ENCODE data around the gene TTC24. TPM values are rescaled to one million over a fixed set of nuclear protein-coding genes. Genes with fewer than 3 reads are reported as not detected.

The TTC24 gene
- total and polyA plus RNA-seq, 2 experiments from 2014 or later, result not detected

DNA sequence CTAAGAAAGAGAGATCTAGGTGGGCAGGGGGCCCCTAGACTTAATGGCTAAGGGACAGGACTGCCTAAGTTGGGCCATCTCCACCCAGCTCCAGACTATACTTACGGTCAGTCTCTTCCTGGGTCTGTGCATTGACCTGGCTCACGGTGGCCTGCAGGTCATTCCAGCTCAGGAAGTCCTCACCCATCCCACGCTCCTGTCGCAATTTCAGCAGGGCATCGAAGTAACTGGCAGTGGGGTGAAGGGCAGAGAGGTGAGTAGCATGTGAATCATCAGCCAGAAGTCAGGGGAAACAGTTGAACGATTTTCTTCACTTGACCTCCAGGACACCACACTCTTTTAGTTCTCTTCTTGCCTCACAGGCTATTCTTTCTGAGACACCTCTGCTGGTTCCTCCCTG lies 27.7 kb upstream of the TTC24 start:
- Mint-ChIP-seq H3K27me3 (ENCODE audit: insufficient read depth, low read depth, poor library complexity) (peaks cover 4% of the 10 kb centered on the region), H3K4me1 (no peaks in the 10 kb centered on the region), H3K9me3 (no peaks in the 10 kb centered on the region), H3K36me3 (ENCODE audit: low read depth) (peaks cover 23% of the 10 kb centered on the region), H3K27ac (no peak overlapping the region), H3K4me3 (no peak overlapping the region)
- Histone ChIP-seq H3F3A (replicated peaks; ENCODE audit: low read depth) (no peaks in the 10 kb centered on the region), H3K36me3 (ENCODE audit: insufficient read depth) (peaks cover 5% of the 10 kb centered on the region; the same call in 1 of the 2 replicates), H3K9me2 (ENCODE audit: insufficient read depth) (no peaks in the 10 kb centered on the region), H3K79me2 (replicated peaks; ENCODE audit: insufficient read depth) (no peaks in the 10 kb centered on the region), H3K4me3 (no peak overlapping the region), H2AFZ (no peak overlapping the region), H3K4me1 (ENCODE audit: insufficient read depth) (no peaks in the 10 kb centered on the region), H3K4me2 (no peak overlapping the region), H4K20me1 (replicated peaks; ENCODE audit: insufficient read depth) (no peaks in the 10 kb centered on the region; the same call in 1 of the 2 replicates), H3K27me3 (ENCODE audit: insufficient read depth) (no peaks in the 10 kb centered on the region), H3K27ac (ENCODE audit: low read depth) (no peak overlapping the region)
- no peak for ATAC-seq
- no peak for DNase-seq (ENCODE audit: low spot score)
- TF ChIP-seq EZH2phosphoT487 (IDR thresholded peaks at IDR 0.05; ENCODE audit: unreplicated experiment) (no peak), POLR2AphosphoS5 (IDR thresholded peaks at IDR 0.05; ENCODE audit: low read depth) (no peak), EZH2 (IDR thresholded peaks at IDR 0.05; ENCODE audit: low read depth, unreplicated experiment) (no peak), JUNB (IDR thresholded peaks at IDR 0.05; ENCODE audit: unreplicated experiment) (no peak), ZNF114 (CRISPR knock-in tag; IDR thresholded peaks at IDR 0.05) (no peak), ZNF331 (CRISPR knock-in tag; IDR thresholded peaks at IDR 0.05; ENCODE audit: low read depth) (no peak), STAT1 (IDR thresholded peaks at IDR 0.05; ENCODE audit: unreplicated experiment) (no peak), CREB1 (CRISPR knock-in tag; IDR thresholded peaks at IDR 0.05; ENCODE audit: low read depth) (no peak), ETS1 (IDR thresholded peaks at IDR 0.05) (no peak), NANOG (IDR thresholded peaks at IDR 0.05; ENCODE audit: borderline replicate concordance) (no peak)
- TF ChIP-seq, protein P1, sequence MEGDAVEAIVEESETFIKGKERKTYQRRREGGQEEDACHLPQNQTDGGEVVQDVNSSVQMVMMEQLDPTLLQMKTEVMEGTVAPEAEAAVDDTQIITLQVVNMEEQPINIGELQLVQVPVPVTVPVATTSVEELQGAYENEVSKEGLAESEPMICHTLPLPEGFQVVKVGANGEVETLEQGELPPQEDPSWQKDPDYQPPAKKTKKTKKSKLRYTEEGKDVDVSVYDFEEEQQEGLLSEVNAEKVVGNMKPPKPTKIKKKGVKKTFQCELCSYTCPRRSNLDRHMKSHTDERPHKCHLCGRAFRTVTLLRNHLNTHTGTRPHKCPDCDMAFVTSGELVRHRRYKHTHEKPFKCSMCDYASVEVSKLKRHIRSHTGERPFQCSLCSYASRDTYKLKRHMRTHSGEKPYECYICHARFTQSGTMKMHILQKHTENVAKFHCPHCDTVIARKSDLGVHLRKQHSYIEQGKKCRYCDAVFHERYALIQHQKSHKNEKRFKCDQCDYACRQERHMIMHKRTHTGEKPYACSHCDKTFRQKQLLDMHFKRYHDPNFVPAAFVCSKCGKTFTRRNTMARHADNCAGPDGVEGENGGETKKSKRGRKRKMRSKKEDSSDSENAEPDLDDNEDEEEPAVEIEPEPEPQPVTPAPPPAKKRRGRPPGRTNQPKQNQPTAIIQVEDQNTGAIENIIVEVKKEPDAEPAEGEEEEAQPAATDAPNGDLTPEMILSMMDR (conservative IDR thresholded peaks at IDR 0.05; ENCODE audit: low read depth in 2 of 2), result no peak
- TF ChIP-seq, protein P2, sequence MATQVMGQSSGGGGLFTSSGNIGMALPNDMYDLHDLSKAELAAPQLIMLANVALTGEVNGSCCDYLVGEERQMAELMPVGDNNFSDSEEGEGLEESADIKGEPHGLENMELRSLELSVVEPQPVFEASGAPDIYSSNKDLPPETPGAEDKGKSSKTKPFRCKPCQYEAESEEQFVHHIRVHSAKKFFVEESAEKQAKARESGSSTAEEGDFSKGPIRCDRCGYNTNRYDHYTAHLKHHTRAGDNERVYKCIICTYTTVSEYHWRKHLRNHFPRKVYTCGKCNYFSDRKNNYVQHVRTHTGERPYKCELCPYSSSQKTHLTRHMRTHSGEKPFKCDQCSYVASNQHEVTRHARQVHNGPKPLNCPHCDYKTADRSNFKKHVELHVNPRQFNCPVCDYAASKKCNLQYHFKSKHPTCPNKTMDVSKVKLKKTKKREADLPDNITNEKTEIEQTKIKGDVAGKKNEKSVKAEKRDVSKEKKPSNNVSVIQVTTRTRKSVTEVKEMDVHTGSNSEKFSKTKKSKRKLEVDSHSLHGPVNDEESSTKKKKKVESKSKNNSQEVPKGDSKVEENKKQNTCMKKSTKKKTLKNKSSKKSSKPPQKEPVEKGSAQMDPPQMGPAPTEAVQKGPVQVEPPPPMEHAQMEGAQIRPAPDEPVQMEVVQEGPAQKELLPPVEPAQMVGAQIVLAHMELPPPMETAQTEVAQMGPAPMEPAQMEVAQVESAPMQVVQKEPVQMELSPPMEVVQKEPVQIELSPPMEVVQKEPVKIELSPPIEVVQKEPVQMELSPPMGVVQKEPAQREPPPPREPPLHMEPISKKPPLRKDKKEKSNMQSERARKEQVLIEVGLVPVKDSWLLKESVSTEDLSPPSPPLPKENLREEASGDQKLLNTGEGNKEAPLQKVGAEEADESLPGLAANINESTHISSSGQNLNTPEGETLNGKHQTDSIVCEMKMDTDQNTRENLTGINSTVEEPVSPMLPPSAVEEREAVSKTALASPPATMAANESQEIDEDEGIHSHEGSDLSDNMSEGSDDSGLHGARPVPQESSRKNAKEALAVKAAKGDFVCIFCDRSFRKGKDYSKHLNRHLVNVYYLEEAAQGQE (IDR thresholded peaks at IDR 0.05; ENCODE audit: unreplicated experiment), result no peak
- TF ChIP-seq, protein P3, sequence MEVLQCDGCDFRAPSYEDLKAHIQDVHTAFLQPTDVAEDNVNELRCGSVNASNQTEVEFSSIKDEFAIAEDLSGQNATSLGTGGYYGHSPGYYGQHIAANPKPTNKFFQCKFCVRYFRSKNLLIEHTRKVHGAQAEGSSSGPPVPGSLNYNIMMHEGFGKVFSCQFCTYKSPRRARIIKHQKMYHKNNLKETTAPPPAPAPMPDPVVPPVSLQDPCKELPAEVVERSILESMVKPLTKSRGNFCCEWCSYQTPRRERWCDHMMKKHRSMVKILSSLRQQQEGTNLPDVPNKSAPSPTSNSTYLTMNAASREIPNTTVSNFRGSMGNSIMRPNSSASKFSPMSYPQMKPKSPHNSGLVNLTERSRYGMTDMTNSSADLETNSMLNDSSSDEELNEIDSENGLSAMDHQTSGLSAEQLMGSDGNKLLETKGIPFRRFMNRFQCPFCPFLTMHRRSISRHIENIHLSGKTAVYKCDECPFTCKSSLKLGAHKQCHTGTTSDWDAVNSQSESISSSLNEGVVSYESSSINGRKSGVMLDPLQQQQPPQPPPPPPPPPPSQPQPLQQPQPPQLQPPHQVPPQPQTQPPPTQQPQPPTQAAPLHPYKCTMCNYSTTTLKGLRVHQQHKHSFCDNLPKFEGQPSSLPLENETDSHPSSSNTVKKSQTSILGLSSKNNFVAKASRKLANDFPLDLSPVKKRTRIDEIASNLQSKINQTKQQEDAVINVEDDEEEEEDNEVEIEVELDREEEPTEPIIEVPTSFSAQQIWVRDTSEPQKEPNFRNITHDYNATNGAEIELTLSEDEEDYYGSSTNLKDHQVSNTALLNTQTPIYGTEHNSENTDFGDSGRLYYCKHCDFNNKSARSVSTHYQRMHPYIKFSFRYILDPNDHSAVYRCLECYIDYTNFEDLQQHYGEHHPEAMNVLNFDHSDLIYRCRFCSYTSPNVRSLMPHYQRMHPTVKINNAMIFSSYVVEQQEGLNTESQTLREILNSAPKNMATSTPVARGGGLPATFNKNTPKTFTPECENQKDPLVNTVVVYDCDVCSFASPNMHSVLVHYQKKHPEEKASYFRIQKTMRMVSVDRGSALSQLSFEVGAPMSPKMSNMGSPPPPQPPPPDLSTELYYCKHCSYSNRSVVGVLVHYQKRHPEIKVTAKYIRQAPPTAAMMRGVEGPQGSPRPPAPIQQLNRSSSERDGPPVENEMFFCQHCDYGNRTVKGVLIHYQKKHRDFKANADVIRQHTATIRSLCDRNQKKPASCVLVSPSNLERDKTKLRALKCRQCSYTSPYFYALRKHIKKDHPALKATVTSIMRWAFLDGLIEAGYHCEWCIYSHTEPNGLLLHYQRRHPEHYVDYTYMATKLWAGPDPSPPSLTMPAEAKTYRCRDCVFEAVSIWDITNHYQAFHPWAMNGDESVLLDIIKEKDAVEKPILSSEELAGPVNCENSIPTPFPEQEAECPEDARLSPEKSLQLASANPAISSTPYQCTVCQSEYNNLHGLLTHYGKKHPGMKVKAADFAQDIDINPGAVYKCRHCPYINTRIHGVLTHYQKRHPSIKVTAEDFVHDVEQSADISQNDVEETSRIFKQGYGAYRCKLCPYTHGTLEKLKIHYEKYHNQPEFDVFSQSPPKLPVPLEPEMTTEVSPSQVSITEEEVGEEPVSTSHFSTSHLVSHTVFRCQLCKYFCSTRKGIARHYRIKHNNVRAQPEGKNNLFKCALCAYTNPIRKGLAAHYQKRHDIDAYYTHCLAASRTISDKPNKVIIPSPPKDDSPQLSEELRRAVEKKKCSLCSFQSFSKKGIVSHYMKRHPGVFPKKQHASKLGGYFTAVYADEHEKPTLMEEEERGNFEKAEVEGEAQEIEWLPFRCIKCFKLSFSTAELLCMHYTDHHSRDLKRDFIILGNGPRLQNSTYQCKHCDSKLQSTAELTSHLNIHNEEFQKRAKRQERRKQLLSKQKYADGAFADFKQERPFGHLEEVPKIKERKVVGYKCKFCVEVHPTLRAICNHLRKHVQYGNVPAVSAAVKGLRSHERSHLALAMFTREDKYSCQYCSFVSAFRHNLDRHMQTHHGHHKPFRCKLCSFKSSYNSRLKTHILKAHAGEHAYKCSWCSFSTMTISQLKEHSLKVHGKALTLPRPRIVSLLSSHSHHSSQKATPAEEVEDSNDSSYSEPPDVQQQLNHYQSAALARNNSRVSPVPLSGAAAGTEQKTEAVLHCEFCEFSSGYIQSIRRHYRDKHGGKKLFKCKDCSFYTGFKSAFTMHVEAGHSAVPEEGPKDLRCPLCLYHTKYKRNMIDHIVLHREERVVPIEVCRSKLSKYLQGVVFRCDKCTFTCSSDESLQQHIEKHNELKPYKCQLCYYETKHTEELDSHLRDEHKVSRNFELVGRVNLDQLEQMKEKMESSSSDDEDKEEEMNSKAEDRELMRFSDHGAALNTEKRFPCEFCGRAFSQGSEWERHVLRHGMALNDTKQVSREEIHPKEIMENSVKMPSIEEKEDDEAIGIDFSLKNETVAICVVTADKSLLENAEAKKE (CRISPR knock-in tag; IDR thresholded peaks at IDR 0.05), result no peak
